ENCODE measurements around the gene TAGLN2.

TAGLN2 gene

GRCh38 chr1:159913451-159914192 is 11.7 kb downstream of the TAGLN2 start:
- Histone ChIP-seq H3K27ac (ENCODE audit: low read length, poor library complexity, severe bottlenecking) (no peak overlapping the region), H2BK5ac (ENCODE audit: low read depth, low read length, poor library complexity, severe bottlenecking) (no peak overlapping the region), H4K8ac (ENCODE audit: low read length) (no peak overlapping the region), H3K79me1 (replicated peaks; ENCODE audit: low read length, poor library complexity, severe bottlenecking) (peaks cover 3% of the 10 kb centered on the region), H3K4ac (ENCODE audit: low read depth in 1 of 2, low read length in 2 of 2) (no peak overlapping the region), H3K4me2 (ENCODE audit: low read length, poor library complexity, severe bottlenecking) (no peak overlapping the region), H2BK12ac (ENCODE audit: low read length in 2 of 2) (peak overlapping the region in 1 of 2 experiments; percentile 23), H3K27me3 (ENCODE audit: control insufficient read depth in 1 of 2, insufficient read depth in 1 of 2, low read length in 2 of 2) (no peaks in the 10 kb centered on the region), H3K23ac (ENCODE audit: low read length in 2 of 2) (no peak overlapping the region), H2BK120ac (ENCODE audit: low read depth, low read length) (no peak overlapping the region), H4K91ac (ENCODE audit: low read length) (no peak overlapping the region), H2BK15ac (ENCODE audit: low read depth, poor library complexity, severe bottlenecking) (no peak overlapping the region), H2AFZ (ENCODE audit: low read depth, low read length) (no peak overlapping the region), H3K14ac (ENCODE audit: low read length in 2 of 2) (no peak overlapping the region), H3K18ac (ENCODE audit: low read depth in 1 of 2, low read length in 2 of 2) (peak overlapping the region in 1 of 2 experiments; percentile 3), H3K9ac (ENCODE audit: low read length) (no peak overlapping the region), H3K36me3 (ENCODE audit: control insufficient read depth in 1 of 2, insufficient read depth in 2 of 2, low read depth in 1 of 2, low read length in 2 of 2) (peaks cover 16 to 21% of the 10 kb centered on the region in 2 experiments), H2AK5ac (ENCODE audit: low read length, severe bottlenecking) (no peak overlapping the region), H3K9me3 (ENCODE audit: control insufficient read depth, low read length) (no peaks in the 10 kb centered on the region), H3K4me3 (ENCODE audit: insufficient read depth in 1 of 2, low read depth in 1 of 2, low read length in 2 of 2) (no peak overlapping the region), H3K4me1 (ENCODE audit: control insufficient read depth, insufficient read depth, low read depth, low read length) (peaks cover 46% of the 10 kb centered on the region)
- no peak for DNase-seq
- WGBS = 89% methylated on average over 5 of the region's 5 CpGs

- peak; percentile 29 for DNase-seq
- H2BK5ac ChIP-seq (ENCODE audit: low read depth, low read length, poor library complexity, severe bottlenecking) = no peak overlapping the region
- H3K14ac ChIP-seq (ENCODE audit: low read length in 2 of 2) = no peak overlapping the region
- H3K27ac ChIP-seq (ENCODE audit: low read length, poor library complexity, severe bottlenecking) = no peak overlapping the region
- H3K27me3 ChIP-seq (ENCODE audit: control insufficient read depth in 1 of 2, insufficient read depth in 1 of 2, low read length in 2 of 2) = no peaks in the 10 kb centered on the region
- no peak overlapping the region for H3K9ac ChIP-seq (ENCODE audit: low read length)
- no peak overlapping the region for H3K4me3 ChIP-seq (ENCODE audit: insufficient read depth in 1 of 2, low read depth in 1 of 2, low read length in 2 of 2)
- peak overlapping the region; percentile 11 for H2BK120ac ChIP-seq (ENCODE audit: low read depth, low read length)
- H4K8ac ChIP-seq (ENCODE audit: low read length) = no peak overlapping the region
- no peaks in the 10 kb centered on the region for H3K9me3 ChIP-seq (ENCODE audit: control insufficient read depth, low read length)
- H2BK12ac ChIP-seq (ENCODE audit: low read length in 2 of 2) = peak overlapping the region; percentile 26 to 51
- peaks cover under 1 to 4% of the 10 kb centered on the region in 2 experiments for H3K36me3 ChIP-seq (ENCODE audit: control insufficient read depth in 1 of 2, insufficient read depth in 2 of 2, low read depth in 1 of 2, low read length in 2 of 2)
- peak overlapping the region; percentile 52 to 87 for H3K18ac ChIP-seq (ENCODE audit: low read depth in 1 of 2, low read length in 2 of 2)
- peaks cover 31% of the 10 kb centered on the region for H3K4me1 ChIP-seq (ENCODE audit: control insufficient read depth, insufficient read depth, low read depth, low read length)
- no peaks in the 10 kb centered on the region for H3K79me1 ChIP-seq (replicated peaks; ENCODE audit: low read length, poor library complexity, severe bottlenecking)
- H2BK15ac ChIP-seq (ENCODE audit: low read depth, poor library complexity, severe bottlenecking) = no peak overlapping the region
- H3K23ac ChIP-seq (ENCODE audit: low read length in 2 of 2) = no peak overlapping the region
- peak overlapping the region; percentile 79 for H2AK5ac ChIP-seq (ENCODE audit: low read length, severe bottlenecking)
- no peak overlapping the region for H3K4me2 ChIP-seq (ENCODE audit: low read length, poor library complexity, severe bottlenecking)
- H3K4ac ChIP-seq (ENCODE audit: low read depth in 1 of 2, low read length in 2 of 2) = peak overlapping the region; percentile 42 to 79
- 78% methylated on average over 6 of the region's 6 CpGs for WGBS
- no peak overlapping the region for H2AFZ ChIP-seq (ENCODE audit: low read depth, low read length)
- H4K91ac ChIP-seq (ENCODE audit: low read length) = peak overlapping the region; percentile 40
Observed at GRCh38 chr1:159911326-159912070, 13.8 kb downstream of the TAGLN2 start.

GRCh38 chr1:159908031-159908940 is 17.0 kb downstream of the TAGLN2 start:
- H2AK5ac ChIP-seq (ENCODE audit: low read length, severe bottlenecking) = no peak overlapping the region
- H4K8ac ChIP-seq (ENCODE audit: low read length) = peak overlapping the region; percentile 85
- H3K4me3 ChIP-seq (ENCODE audit: insufficient read depth in 1 of 2, low read depth in 1 of 2, low read length in 2 of 2) = no peak overlapping the region
- no peak overlapping the region for H2BK5ac ChIP-seq (ENCODE audit: low read depth, low read length, poor library complexity, severe bottlenecking)
- peak overlapping the region in 1 of 2 experiments; percentile 80 for H3K14ac ChIP-seq (ENCODE audit: low read length in 2 of 2)
- peak overlapping the region in 1 of 2 experiments; percentile 70 for H3K4ac ChIP-seq (ENCODE audit: low read depth in 1 of 2, low read length in 2 of 2)
- H3K27ac ChIP-seq (ENCODE audit: low read length, poor library complexity, severe bottlenecking) = no peak overlapping the region
- H3K4me1 ChIP-seq (ENCODE audit: control insufficient read depth, insufficient read depth, low read depth, low read length) = peaks cover 20% of the 10 kb centered on the region
- H3K27me3 ChIP-seq (ENCODE audit: control insufficient read depth in 1 of 2, insufficient read depth in 1 of 2, low read length in 2 of 2) = no peaks in the 10 kb centered on the region
- H3K36me3 ChIP-seq (ENCODE audit: control insufficient read depth in 1 of 2, insufficient read depth in 2 of 2, low read depth in 1 of 2, low read length in 2 of 2) = no peaks in the 10 kb centered on the region
- H3K79me1 ChIP-seq (replicated peaks; ENCODE audit: low read length, poor library complexity, severe bottlenecking) = no peaks in the 10 kb centered on the region
- H3K23ac ChIP-seq (ENCODE audit: low read length in 2 of 2) = no peak overlapping the region
- H2BK120ac ChIP-seq (ENCODE audit: low read depth, low read length) = peak overlapping the region; percentile 93
- no peak for DNase-seq
- peak overlapping the region; percentile 75 for H2BK15ac ChIP-seq (ENCODE audit: low read depth, poor library complexity, severe bottlenecking)
- no peak overlapping the region for H3K4me2 ChIP-seq (ENCODE audit: low read length, poor library complexity, severe bottlenecking)
- H4K91ac ChIP-seq (ENCODE audit: low read length) = peak overlapping the region; percentile 66
- H3K18ac ChIP-seq (ENCODE audit: low read depth in 1 of 2, low read length in 2 of 2) = peak overlapping the region; percentile 46 to 96
- 94% methylated on average over 8 of the region's 9 CpGs for WGBS
- peaks cover 6% of the 10 kb centered on the region for H3K9me3 ChIP-seq (ENCODE audit: control insufficient read depth, low read length)
- peak overlapping the region; percentile 69 to 98 for H2BK12ac ChIP-seq (ENCODE audit: low read length in 2 of 2)
- no peak overlapping the region for H3K9ac ChIP-seq (ENCODE audit: low read length)
- H2AFZ ChIP-seq (ENCODE audit: low read depth, low read length) = no peak overlapping the region
